Fibroblast of skin of right biceps (primary cell): ENCODE data around the gene ZCCHC9.

Experiments used
- DNase-seq: peaks from one replicate; pipeline ENCODE4 v3.0.0-alpha.2; 2013

ZCCHC9 gene

GRCh38 chr5:81360640-81361039 is 59.3 kb downstream of the ZCCHC9 start:
- DNase-seq, result no peak

GRCh38 chr5:81361600-81361999 is 60.2 kb downstream of the ZCCHC9 start:
- no peak for DNase-seq
